HG03460 (cell line): ENCODE results near the gene THSD4.
"Not testable (repeated sequence)": the region's sequence is repeated elsewhere in the genome, so short reads cannot be mapped to it uniquely, and the experiment has no call there.

Experiments used
- ATAC-seq: cut with Tn5 transposase; IDR thresholded peaks from one replicate; pipeline ENCODE4 v1.9.1; 2021; ENCODE audit not compliant: unreplicated experiment

The THSD4 gene

GRCh38 chr15:71146580-71146982 is 31.3 kb downstream of the THSD4 start:
- ATAC-seq = no peak

- no peak for ATAC-seq
Measured at GRCh38 chr15:71148048-71148447, 32.8 kb downstream of the THSD4 start.

- ATAC-seq = no peak
Measured at GRCh38 chr15:71149646-71150557, 34.6 kb downstream of the THSD4 start.

GRCh38 chr15:71151081-71151480 is 35.8 kb downstream of the THSD4 start:
- no peak for ATAC-seq

- no peak for ATAC-seq
Measured at GRCh38 chr15:71152542-71152941, 37.3 kb downstream of the THSD4 start.

GRCh38 chr15:71153823-71154524 is 38.7 kb downstream of the THSD4 start:
- ATAC-seq = no peak

DNA sequence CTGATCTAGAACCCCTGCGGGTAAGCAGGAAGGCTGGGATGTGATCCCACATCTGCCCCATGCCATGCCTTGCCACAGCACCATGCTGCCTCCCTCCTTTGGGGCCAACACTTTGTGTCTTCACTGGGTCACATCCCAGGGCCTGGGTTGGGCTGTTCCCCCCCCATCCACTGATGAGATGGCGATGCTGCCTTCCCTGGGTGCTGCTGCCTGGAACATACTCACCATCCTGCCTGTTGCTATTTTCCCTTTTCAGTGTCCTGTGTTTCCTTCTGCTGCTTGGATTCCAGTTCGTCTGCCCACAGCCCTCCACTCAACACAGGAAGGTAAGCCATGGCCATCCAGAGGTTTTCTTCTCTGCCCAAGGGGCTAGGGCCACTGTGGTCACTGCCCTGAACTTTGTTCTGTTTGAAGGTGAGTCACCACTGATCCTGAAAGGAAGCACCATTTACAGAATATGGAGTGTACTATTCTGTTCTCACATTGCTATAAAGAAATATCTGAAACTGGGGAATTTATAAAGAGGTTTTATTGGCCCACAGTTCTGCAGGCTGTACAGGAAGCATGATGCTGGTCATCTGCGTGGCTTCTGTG is 39.4 kb downstream of the THSD4 start:
- ATAC-seq = no peak

DNA sequence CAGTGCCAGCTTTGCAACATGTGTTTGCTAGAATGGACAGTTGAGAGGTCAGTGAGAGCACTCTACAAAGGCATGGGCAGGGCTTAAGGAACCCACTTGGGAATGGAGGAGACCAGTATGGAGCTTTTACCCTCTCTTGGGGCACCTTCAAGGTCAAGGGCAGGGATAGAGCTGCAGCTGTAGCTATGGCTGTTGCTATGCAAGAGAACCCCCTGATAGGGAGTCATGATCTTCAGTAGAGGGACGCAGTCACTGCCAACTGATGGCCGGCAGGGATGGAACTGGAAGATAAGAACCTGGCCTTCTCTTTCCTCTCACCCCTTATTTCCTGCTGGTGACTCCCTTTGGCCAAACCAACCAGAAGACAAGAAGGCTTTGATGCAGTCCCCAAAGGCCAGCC is 40.3 kb downstream of the THSD4 start:
- no peak for ATAC-seq

DNA sequence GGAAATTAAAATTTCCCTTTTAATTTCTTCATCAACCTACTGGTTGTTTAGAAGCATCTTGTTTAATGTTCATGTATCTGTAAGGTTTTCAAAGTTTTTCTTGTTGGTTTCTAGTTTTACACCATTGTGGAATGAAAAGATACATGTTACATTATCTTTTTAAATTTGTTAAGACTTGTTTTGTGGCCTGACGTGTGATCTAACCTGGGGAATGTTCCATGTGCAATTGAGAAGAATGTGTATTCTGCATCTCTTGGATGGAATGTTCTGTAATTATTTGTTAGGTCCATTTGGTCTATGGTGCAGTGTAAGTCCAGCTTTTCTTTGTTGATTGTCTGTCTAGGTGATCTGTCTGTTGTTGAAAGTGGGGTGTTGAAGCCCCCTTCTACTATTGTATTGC is 45.7 kb downstream of the THSD4 start:
- no peak for ATAC-seq

GRCh38 chr15:71162309-71162708 is 47.0 kb downstream of the THSD4 start:
- no peak for ATAC-seq

- ATAC-seq = not testable (repeated sequence)
Measured at GRCh38 chr15:71164606-71165005, 49.3 kb downstream of the THSD4 start.

GRCh38 chr15:71167445-71168165 is 52.3 kb downstream of the THSD4 start:
- no peak for ATAC-seq

GRCh38 chr15:71168166-71168834 is 53.0 kb downstream of the THSD4 start:
- ATAC-seq = no peak

DNA sequence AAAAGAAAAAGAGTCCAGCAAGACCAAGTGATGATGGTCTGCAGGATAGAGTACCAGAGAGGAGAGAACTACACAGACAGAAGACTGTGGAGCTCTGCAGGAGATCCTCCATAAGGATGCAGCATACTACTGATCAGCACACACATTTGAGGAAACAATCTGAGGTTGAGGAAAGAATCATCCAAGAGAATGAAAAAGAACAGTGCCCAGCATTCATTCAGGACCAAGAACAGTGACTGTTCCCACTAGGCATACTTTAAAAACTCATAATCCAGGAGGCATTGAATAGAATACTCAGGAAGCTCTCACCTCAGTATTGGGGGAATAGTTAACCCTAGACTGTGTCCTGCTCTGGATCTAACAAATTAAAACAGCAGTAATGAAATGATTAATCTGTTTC is 54.9 kb downstream of the THSD4 start:
- no peak for ATAC-seq

GRCh38 chr15:71171195-71171594 is 55.9 kb downstream of the THSD4 start:
- ATAC-seq = no peak

GRCh38 chr15:71174360-71174759 is 59.1 kb downstream of the THSD4 start:
- not testable (repeated sequence) for ATAC-seq

DNA sequence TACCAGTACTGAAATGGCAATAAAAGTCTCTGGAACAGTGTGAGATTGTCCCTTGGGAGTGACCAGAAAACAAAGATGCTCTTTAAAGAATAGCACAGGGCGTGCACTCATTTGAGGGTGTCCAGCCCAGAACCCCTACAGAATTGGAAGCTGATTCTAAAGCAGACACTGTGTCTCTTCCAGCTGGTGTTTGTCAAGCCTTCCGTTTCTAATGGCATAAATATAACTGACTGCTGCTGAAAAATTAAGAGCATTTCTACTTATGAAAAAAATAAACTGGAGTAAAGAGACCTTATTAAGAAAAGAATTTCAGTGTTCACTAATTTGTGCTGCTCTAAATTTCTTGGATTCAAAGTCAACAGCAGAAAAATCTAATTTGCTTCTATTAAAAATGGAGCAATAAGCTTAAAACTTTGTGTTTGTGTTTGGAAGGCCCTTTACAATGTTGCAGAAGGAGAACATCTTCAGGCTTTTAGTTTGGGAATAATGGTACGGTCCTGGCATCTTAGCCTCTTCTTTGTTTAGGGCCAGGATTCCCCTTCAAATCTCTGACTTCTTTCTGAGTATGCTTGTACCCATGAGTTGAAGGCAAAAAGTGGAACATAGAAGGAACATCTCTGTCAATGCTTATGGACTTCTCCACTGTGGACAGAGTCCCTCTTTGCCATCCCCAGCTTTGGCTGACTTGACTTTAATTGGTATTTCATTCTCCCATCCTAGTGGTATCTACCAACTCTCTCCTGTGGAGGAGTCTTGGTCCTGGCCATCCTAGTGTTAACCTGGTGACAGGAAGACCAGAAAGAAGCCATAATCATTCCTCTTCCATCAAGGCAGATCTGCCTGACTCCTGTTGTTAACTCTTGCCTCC is 65.9 kb downstream of the THSD4 start:
- no peak for ATAC-seq

GRCh38 chr15:71182522-71182921 is 67.3 kb downstream of the THSD4 start:
- ATAC-seq = no peak

DNA sequence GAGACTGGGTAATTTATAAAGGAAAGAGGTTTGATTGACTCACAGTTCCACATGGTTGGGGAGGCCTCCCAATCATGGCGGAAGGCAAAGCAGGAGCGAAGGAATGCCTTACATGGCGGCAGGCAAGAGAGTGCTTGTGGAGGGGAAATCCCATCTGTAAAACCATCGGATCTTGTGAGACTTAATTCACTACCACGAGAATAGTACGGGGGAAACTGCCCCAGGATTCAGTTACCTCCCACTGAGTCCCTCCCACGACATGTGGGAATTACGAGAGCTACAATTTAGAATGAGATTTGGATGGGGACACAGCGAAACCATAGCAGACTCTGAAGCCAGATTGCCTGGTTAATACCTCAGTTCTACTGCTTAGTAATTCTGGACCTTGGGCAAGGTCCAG is 67.8 kb downstream of the THSD4 start:
- no peak for ATAC-seq

GRCh38 chr15:71185706-71186105 is 70.4 kb downstream of the THSD4 start:
- ATAC-seq = no peak
